GM18951 (cell line): Measurements from ENCODE around the gene SH3RF1.

ENCODE experiments used
- POLR2A ChIP-seq: IDR thresholded peaks from 4 replicates; pipeline ENCODE4 v1.6.1; 2011; ENCODE audit warnings: mild to moderate bottlenecking; ENCODE audit not compliant: insufficient read length, insufficient read depth; ENCODE audit errors: extremely low read depth
- in situ Hi-C: fragments of 300-500 bp; cut with MboI; formaldehyde crosslinking; loops from one replicate; pipeline ENCODE4 v1.12.0; 2022; ENCODE audit warnings: low sequenced_read_pairs, mixed read lengths, inconsistent platforms; ENCODE audit not compliant: unreplicated experiment

The SH3RF1 gene

DNA sequence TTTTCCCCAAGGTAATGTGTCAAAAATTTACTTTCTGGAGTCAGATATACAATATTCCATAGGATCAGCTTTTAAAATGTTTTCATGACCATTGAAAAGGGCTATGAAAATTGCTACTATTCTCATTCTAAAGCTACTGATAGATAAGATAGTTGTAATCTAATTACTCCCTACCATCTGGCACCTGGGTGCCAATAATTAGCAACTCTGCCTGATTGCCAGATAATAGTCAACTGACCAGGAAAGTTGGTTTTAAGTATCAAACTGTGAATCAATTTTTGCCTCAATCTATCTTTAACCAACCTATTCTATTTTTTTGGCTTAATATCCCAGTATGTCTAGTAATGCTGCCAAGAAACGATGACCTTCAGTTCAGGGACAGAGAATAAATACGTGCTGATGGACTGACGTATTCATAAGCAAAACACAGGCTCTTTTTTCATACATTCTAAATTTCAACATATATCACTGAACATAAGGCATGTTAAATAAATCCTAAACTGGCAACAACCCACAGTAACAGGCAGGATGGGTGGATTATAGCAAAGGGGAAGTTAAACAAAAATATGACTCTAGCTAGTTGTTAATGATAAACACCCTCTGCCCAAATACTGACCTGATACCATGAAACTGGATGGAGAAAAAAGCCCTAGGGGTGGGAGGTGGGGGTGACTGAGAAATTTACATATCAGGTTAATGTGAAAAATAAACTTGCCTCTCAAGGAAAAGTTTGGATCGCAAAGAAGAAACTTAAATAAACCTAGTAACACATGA, 18.2 kb downstream of the SH3RF1 start:
- no peak for TF ChIP-seq POLR2A
- in situ Hi-C loops: no loop called here

DNA sequence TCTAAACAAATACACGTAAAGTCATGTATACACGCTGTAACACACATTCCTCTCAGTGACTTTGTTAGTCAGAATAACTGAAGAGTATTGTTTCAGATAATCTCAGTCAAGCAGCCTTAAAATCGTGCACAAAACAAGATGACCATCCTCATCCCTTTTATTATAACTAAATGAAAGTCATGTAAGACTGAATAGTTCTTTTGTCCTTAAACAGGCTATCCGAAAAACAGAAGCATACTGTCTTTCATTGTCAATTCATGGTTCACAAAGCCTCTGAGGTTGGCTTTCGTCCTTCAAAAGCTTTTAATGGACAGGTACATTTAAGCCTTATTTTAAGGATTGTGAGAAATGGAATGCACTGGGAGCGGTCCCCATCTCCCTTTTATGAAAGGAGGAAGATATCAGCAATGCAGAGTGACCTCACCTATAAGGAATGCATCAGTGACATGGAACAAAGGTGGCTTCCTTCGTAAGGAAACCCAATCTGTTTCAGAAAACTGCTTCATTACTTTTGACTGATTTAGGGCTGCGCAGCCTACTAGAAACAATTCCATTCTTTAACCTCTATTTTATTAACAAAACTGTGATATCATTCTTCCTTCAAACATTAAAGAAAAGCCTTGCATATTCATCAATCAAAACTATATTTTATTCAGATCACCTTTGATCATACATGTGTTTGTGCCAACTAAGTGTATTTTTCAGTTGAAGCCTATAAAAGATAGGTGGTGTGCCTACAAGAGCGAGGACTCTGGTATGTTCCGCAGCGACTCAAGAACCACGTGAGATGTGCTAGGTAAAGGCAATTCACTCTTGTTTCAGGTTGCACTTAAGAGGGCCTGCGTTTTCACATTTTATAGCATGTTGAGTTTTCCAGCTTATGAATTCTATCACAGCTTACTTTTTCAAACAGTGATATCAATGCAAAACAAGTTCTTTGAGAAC, 19.2 kb downstream of the SH3RF1 start:
- in situ Hi-C loops: no loop called here

DNA sequence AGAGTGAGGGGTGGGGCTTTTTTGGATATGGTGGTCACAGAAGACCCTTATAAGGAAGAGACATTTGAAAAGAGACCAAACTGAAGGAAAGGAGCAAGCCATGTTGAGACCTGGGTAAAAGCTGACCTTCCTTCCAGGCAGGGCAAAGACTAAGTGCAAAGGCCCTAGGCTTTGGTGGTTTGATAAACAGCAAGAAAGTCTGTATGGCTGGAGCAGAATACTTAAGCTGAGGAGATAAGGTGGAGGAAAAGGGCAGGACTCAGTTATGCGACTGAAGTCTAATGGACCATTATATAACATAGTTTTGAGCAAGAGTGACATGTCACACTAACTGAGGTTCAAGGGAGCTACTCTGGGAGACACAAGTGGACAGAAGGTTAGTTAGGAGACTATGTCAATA, 20.0 kb downstream of the SH3RF1 start:
- TF ChIP-seq POLR2A: no peak

More for the DNA sequence above, 19.2 kb downstream of the SH3RF1 start:
- TF ChIP-seq POLR2A: no peak

DNA sequence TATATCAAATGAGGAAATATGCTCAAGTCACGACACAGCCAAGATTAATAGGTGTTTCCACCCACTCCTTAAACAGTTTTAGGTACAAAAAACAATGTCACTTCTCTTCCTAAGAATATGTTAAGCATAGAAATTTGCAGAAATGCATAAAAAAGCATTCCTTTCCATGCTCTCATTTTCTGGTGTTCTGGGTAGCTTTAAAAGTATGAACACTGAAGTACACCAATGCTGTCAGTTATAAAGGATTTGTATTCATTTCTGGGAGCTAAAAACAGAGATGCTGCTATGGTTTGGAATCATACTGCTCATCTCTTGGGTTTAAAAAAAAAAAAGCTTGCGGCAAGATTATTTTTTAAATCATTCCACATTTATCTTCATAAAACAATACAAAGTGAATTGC, 20.8 kb downstream of the SH3RF1 start:
- in situ Hi-C loops: no loop called here
- no peak for TF ChIP-seq POLR2A

More for the DNA sequence above, 20.0 kb downstream of the SH3RF1 start:
- in situ Hi-C loops: no loop called here

DNA sequence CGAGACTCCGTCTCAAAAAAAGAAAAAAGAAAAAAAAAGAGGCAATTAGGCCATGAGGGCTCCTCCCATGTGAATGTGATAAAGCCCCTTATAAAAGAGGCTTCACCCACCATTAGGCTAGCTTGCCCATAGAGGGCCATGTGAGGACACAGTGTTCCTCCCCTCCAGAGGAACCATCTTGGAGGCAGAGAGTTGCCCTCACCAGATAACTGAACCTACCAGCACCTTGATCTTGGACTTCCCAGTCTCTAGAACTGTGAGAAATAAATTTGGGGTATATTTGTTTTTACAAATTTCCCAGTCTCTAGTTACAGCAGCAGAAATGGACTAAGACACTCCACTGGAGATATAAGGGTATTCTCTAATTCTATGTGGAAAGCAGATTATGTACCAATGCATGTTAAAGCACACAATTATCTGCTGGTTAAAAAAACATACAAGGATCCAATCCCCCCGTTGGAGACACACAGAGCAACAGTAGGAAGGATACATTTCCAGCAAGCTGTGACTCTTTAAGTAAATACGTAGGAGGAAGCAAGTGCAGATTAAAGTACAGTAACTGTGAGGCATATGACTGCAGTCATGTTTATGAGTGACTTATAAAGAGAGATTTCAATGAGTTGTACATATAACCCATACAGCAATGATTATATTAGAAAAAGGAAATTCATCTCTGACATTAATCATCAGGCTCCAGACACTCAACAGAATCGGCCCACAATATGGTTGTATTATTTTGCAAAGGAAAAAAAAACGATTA, 21.4 kb downstream of the SH3RF1 start:
- in situ Hi-C loops: no loop called here
- no peak for TF ChIP-seq POLR2A

DNA sequence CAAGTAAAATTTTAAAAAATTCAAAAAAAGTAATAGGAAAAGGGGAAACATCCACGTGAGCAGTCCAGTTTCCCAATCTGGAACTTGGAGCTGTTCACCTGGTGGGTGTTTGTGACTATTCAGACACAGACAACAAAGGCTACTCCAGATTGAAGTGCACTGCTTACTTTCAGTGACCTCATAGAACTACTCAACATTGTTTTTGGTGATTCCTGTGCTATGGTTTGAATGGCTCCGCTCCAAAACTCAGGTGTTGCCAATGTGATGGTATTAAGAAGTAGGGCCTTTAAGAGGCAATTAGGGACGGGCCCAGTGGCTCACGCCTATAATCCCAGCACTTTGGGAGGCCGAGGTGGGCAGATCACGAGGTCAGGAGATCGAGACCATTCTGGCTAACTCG, 22.1 kb downstream of the SH3RF1 start:
- in situ Hi-C loops: no loop called here
- no peak for TF ChIP-seq POLR2A

DNA sequence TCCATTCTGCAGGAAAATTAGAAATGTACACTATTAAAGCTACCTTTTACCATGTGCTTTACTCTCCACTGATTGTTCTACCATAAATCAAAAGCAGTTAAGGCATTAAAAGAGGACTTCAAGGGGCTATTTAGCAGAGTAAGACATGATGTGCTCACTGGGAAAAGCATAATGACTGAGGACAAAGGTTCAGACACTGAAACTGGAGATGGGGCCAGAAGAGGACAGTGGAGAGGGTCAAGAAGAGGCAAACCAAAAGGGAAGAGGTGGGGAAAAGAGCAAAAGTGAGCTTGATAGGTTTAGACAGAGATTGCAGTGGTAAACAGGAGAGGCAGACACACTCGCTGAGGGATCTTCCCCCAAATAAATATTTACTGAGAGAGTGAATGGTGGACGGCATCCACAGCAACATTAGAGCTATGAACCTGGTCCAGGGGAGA, 23.8 kb downstream of the SH3RF1 start:
- in situ Hi-C loops: no loop called here
- TF ChIP-seq POLR2A: no peak

DNA sequence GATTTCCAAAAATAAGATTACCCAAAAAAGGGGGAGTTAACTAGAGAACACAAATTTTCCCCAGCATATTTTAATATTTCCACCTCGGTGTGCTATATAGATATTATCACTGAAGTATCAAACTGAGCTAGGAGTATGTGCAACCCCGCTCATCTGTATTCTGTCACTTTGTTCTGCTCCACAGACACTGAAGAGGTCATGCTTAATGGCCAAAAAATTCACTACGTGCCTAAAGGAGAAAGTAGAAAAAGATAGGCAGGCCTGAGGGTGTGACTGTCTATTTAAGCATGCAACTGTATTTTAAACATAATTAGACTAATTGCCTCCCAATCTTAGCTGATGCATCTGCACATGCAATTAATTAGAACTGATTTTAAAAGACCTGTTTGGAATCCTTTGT, 24.5 kb downstream of the SH3RF1 start:
- no peak for TF ChIP-seq POLR2A
- in situ Hi-C loops: no loop called here

DNA sequence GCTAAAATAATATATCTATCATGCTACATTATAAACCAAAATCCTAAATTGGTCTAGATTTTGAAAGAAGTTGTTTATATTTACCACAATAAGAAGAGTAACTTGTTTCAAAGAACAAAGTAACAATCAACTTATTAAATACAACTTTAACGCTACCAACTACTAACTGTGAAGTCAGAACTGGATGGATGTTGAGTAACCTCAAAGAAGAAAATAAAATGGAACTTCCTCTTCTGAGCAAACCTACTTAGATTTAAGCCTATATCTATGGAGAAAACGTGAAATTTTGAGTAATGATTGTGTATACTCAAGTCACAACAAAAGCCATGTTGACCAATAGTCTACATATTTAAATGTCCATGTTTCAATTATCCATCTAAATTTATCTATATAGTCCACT, 25.7 kb downstream of the SH3RF1 start:
- no peak for TF ChIP-seq POLR2A
- in situ Hi-C loops: no loop called here

DNA sequence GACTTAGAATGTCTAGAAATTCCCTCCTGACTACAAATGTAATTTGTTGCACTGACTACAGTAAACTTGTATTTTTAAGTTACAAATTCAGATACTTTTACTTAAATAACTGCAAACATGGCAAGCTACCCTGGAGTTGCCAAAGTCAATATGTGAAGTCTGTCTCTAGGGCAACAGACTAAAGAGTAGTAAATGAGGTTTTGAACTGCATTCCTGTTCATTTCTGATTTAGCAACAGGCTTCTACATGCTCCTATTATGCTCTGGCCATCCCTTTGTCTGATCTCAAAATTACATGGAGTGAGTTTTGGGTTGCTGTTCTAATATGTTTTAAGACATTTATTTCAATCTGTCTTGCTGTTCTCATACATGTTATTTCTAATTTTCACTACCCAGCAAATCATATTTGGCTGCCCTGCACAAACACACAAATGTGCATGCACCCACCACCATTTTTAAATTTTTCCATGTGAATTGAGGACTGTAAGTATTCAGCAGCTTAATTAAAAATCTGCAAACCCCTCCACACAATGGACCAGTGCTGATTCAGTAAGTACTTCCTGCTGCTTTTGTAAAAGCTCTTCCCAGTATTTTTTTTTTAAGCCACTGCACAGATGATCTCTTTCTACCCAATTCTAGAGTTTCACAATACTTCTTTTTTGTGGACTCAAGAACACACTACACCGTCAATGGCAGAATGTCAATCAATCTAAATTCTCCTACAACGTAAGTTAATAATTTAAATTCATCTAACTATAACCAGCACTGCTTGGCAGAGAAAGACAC, 26.7 kb downstream of the SH3RF1 start:
- in situ Hi-C loops: no loop called here
- TF ChIP-seq POLR2A: no peak

DNA sequence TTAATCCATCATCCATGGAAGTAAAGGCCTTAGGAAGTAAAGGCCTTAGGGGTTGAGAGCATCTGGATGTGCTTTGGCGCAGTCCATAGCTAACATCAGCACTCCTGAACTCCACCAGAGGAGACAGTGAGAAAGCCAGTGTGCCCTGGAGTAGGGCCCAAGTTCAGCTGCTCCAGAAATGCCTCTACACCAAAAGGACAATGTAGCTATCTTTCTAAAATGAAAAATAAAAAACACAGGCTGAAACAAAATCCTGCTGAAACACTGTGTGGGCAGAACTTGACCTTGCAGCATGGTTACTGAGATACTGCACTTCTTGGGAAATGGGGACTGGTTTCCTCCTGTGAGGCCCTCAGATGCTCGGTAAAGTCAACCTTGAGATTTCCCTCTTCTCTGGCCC, 29.3 kb downstream of the SH3RF1 start:
- TF ChIP-seq POLR2A: no peak
- in situ Hi-C loops: no loop called here

DNA sequence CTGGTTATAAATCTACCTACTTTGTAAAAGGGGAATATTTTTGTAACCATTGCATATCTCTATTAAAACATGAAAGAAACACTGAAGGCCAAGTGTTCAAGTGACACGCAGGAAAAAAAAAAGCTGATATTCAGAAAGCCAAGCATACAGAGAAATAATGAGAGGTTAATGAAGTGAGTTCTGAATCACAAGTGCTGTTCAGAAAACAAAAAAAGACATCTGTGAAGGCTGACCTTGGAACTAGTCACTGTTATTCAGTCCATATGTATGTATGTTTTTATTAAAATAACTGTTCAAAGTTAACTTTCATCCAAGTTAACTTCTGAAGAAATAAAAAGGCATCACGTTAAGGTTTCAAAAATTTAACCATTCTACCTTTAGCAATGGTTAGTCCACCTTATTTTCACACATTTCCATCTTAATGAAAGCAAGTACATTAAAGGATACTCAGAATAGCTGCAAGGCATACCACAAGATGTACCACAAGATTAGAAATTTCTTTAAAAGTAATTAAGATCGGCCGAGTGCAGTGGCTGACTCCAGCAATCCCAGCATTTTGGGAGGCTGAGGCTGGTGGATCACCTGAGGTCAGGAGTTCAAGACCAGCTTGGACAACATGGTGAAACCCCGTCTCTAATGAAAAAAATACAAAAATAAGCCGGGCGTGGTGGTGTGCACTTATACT, 31.4 kb downstream of the SH3RF1 start:
- TF ChIP-seq POLR2A: no peak
- in situ Hi-C loops: no loop called here
